Measurements from ENCODE around the gene RPS13.
"Not testable (repeated sequence)": the region's sequence is repeated elsewhere in the genome, so short reads cannot be mapped to it uniquely, and the experiment has no call there.

RPS13 gene

DNA sequence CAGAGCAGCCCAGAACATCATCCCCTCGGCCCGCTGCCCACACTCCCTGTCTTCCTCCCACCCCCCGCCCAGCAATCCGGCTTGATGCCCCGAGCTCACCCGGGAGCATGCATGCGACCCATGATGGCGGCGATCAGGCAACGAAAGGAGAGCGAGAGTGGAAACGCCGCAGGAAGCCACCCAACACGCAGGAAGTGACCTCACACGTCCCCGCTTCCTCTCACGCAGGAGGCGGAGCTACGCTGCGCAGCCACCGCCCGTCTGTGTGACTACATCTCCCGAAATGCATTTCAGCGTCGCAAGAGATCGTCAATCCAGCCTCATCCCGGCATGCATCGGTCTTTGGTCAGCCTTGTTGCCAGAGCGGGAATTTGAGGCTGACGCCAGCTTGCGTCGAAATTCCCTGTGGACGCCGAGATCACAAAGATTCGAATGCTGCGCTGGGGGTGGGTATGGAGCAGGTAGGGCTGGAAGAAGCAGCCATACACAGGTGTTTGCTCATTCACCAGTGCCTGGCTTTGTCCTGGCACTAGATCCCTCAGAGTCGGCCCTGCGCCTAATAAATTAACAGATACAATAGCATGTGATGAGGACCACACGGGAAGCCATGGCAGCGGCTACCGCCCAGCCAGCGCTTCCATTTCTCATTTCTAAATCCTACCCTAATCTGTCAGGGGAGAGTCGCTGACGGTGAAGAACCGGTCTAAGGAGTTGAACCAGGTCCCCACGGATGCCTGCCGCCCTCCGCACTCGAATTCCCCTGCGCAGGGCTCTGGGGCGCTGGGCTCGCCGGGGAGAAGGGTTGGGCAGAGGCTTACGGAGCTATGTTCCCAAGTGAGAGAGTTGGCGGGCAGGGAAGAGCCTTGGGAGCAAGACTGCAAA lies at the start of gene RPS13:
RPS13 (minus strand) TSS at position 148 of the 882 bp plus-strand sequence; CDS start at position 122, 26 bp downstream.
- H3K27me3 ChIP-seq (ENCODE audit: control insufficient read depth in 1 of 2, insufficient read depth in 2 of 2, low read length in 2 of 2), result no peaks in the 10 kb centered on the region
- H3K9me3 ChIP-seq (ENCODE audit: low read length), result no peaks in the 10 kb centered on the region
- peaks cover 21% of the 10 kb centered on the region for H3K4me1 ChIP-seq (ENCODE audit: insufficient read depth, low read length)
- peak within 1 kb of the TSS; percentile 92 for H3K27ac ChIP-seq (ENCODE audit: low read depth, low read length)
- H3K36me3 ChIP-seq (ENCODE audit: insufficient read depth, low read length), result peaks cover 29% of the 10 kb centered on the region
- peak within 1 kb of the TSS; percentile 90 for H3K4me3 ChIP-seq (ENCODE audit: low read depth in 1 of 2, low read length in 2 of 2)
- H3K9ac ChIP-seq (ENCODE audit: low read length), result peak within 1 kb of the TSS; percentile 74

DNA sequence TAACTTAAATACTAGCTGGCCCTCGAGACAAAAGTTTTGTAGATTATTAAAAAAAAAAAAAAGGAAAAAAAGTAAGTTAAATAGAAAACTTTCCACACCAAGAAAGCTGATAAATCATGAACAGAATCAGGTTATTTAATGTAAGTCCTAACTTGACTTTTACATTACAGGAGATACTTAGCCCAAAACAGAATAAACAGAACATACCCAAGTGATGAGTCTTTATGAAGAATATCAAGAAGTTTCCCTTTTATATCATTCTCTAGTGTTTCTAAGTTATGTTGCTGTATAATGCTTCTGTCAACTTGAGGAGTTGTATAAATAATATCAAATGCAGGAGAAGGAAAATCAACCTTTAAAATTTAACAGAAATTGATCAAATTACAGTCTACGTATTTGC lies 44.5 kb upstream of the RPS13 start:
- Histone ChIP-seq H3K27ac (ENCODE audit: low read depth, low read length) (no peak overlapping the region), H3K4me1 (ENCODE audit: insufficient read depth, low read length) (no peaks in the 10 kb centered on the region), H3K27me3 (ENCODE audit: control insufficient read depth in 1 of 2, insufficient read depth in 2 of 2, low read length in 2 of 2) (no peaks in the 10 kb centered on the region), H3K36me3 (ENCODE audit: insufficient read depth, low read length) (peaks cover 11% of the 10 kb centered on the region), H3K9ac (ENCODE audit: low read length) (no peak overlapping the region), H3K9me3 (ENCODE audit: low read length) (no peaks in the 10 kb centered on the region), H3K4me3 (ENCODE audit: low read depth in 1 of 2, low read length in 2 of 2) (no peak overlapping the region)

DNA sequence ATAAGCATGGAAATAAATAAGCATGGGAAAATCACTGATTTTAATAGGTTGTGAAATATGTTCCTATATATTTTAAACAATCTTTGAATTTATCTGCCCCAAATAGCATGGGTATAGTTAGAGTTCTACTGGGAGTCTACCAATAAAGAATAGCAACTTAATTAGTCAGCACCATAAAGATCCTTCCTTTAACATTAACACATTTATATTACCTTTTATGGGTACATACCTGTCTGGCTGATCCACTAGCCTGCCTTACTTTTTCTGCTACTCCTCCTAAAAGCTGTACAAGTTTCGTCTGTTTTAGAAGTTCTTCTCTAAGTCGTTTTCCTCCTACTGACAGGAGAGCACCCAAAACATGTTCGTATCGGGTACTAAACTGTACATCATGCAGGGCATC lies 39.8 kb upstream of the RPS13 start:
- no peaks in the 10 kb centered on the region for H3K9me3 ChIP-seq (ENCODE audit: low read length)
- H3K27ac ChIP-seq (ENCODE audit: low read depth, low read length), result no peak overlapping the region
- H3K36me3 ChIP-seq (ENCODE audit: insufficient read depth, low read length), result peaks cover 14% of the 10 kb centered on the region
- no peaks in the 10 kb centered on the region for H3K4me1 ChIP-seq (ENCODE audit: insufficient read depth, low read length)
- H3K9ac ChIP-seq (ENCODE audit: low read length), result no peak overlapping the region
- H3K27me3 ChIP-seq (ENCODE audit: control insufficient read depth in 1 of 2, insufficient read depth in 2 of 2, low read length in 2 of 2), result no peaks in the 10 kb centered on the region
- H3K4me3 ChIP-seq (ENCODE audit: low read depth in 1 of 2, low read length in 2 of 2), result no peak overlapping the region

DNA sequence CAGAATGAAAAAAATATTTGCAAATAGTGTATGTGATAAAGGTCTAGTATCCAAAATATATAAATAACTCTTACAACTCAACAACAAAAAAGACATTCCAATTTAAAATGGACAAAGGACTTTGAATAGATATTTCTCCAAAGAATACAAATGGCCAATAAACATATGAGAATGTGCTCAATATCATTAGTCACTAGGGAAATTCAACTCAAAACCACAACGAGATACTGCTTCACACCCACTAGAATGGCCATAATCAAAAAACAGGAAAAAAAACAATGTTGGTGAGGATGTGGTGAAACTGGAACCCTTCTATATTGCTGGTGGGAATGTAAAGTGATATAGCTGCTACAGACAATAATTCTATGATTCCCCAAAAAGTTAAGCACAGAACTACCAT lies 38.6 kb upstream of the RPS13 start:
- Histone ChIP-seq H3K9ac (ENCODE audit: low read length) (no peak overlapping the region), H3K27ac (ENCODE audit: low read depth, low read length) (no peak overlapping the region), H3K4me1 (ENCODE audit: insufficient read depth, low read length) (no peaks in the 10 kb centered on the region), H3K4me3 (ENCODE audit: low read depth in 1 of 2, low read length in 2 of 2) (no peak overlapping the region), H3K36me3 (ENCODE audit: insufficient read depth, low read length) (peaks cover 9% of the 10 kb centered on the region), H3K27me3 (ENCODE audit: control insufficient read depth in 1 of 2, insufficient read depth in 2 of 2, low read length in 2 of 2) (no peaks in the 10 kb centered on the region), H3K9me3 (ENCODE audit: low read length) (no peaks in the 10 kb centered on the region)

- not testable (repeated sequence) for H3K9me3 ChIP-seq (ENCODE audit: low read length); H3K9ac ChIP-seq (ENCODE audit: low read length); H3K27ac ChIP-seq (ENCODE audit: low read depth, low read length); H3K4me1 ChIP-seq (ENCODE audit: insufficient read depth, low read length); H3K4me3 ChIP-seq (ENCODE audit: low read depth in 1 of 2, low read length in 2 of 2); H3K27me3 ChIP-seq (ENCODE audit: control insufficient read depth in 1 of 2, insufficient read depth in 2 of 2, low read length in 2 of 2)
- H3K36me3 ChIP-seq (ENCODE audit: insufficient read depth, low read length), result peaks cover 31% of the 10 kb centered on the region
Measured at GRCh38 chr11:17107745-17108144, 30.3 kb upstream of the RPS13 start.

GRCh38 chr11:17105404-17106040 lies 28.1 kb upstream of the RPS13 start:
- not testable (repeated sequence) for H3K9ac ChIP-seq (ENCODE audit: low read length); H3K9me3 ChIP-seq (ENCODE audit: low read length); H3K27ac ChIP-seq (ENCODE audit: low read depth, low read length); H3K4me1 ChIP-seq (ENCODE audit: insufficient read depth, low read length); H3K27me3 ChIP-seq (ENCODE audit: control insufficient read depth in 1 of 2, insufficient read depth in 2 of 2, low read length in 2 of 2); H3K4me3 ChIP-seq (ENCODE audit: low read depth in 1 of 2, low read length in 2 of 2)
- peaks cover 35% of the 10 kb centered on the region for H3K36me3 ChIP-seq (ENCODE audit: insufficient read depth, low read length)

DNA sequence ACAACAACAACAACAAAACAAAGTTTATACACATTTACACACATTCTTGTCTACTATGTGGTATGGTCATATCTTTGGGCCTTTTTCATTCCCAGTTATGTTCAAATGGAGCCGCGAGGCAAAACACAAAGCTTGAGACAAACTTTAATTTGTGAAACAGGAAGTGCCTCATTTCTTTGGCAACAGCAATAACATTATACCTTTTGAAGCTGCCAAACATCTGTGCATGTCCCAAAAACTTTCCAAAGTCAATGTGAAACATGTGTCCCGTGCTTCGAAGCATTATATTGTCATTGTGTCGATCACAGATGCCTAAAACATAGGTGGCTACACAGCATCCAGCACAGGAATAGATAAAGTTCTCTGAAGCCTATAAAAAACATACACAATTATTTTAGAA lies 25.0 kb upstream of the RPS13 start:
- Histone ChIP-seq H3K27ac (ENCODE audit: low read depth, low read length) (no peak overlapping the region), H3K27me3 (ENCODE audit: control insufficient read depth in 1 of 2, insufficient read depth in 2 of 2, low read length in 2 of 2) (no peaks in the 10 kb centered on the region), H3K9ac (ENCODE audit: low read length) (no peak overlapping the region), H3K9me3 (ENCODE audit: low read length) (no peaks in the 10 kb centered on the region), H3K36me3 (ENCODE audit: insufficient read depth, low read length) (peaks cover 33% of the 10 kb centered on the region), H3K4me3 (ENCODE audit: low read depth in 1 of 2, low read length in 2 of 2) (no peak overlapping the region), H3K4me1 (ENCODE audit: insufficient read depth, low read length) (no peaks in the 10 kb centered on the region)

DNA sequence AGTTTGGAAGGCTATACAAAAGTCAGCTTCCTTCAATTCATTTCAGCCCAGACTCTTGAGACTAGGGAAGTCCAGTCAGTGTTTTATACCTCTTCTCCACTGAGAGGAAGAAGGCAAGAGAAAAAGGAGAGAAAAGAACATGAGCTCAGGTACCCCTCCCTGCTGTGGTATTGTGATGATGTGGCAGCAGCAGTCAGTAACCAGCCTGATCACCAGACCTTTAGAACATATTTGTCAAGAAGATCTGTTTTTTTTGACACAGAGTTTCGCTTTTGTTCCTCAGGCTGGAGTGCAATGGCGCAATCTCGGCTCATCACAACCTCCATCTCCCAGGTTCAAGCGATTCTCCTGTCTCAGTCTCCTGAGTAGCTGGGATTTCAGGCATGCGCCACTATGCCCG lies 21.2 kb upstream of the RPS13 start:
- no peak overlapping the region for H3K4me3 ChIP-seq (ENCODE audit: low read depth in 1 of 2, low read length in 2 of 2)
- no peaks in the 10 kb centered on the region for H3K27me3 ChIP-seq (ENCODE audit: control insufficient read depth in 1 of 2, insufficient read depth in 2 of 2, low read length in 2 of 2)
- no peak overlapping the region for H3K27ac ChIP-seq (ENCODE audit: low read depth, low read length)
- peaks cover 29% of the 10 kb centered on the region for H3K36me3 ChIP-seq (ENCODE audit: insufficient read depth, low read length)
- H3K4me1 ChIP-seq (ENCODE audit: insufficient read depth, low read length), result no peaks in the 10 kb centered on the region
- no peak overlapping the region for H3K9ac ChIP-seq (ENCODE audit: low read length)
- H3K9me3 ChIP-seq (ENCODE audit: low read length), result no peaks in the 10 kb centered on the region

GRCh38 chr11:17098038-17098437 lies 20.6 kb upstream of the RPS13 start:
- Histone ChIP-seq H3K36me3 (ENCODE audit: insufficient read depth, low read length) (peaks cover 27% of the 10 kb centered on the region), H3K4me3 (ENCODE audit: low read depth in 1 of 2, low read length in 2 of 2) (no peak overlapping the region), H3K4me1 (ENCODE audit: insufficient read depth, low read length) (no peaks in the 10 kb centered on the region), H3K27ac (ENCODE audit: low read depth, low read length) (no peak overlapping the region), H3K9me3 (ENCODE audit: low read length) (no peaks in the 10 kb centered on the region), H3K9ac (ENCODE audit: low read length) (no peak overlapping the region), H3K27me3 (ENCODE audit: control insufficient read depth in 1 of 2, insufficient read depth in 2 of 2, low read length in 2 of 2) (no peaks in the 10 kb centered on the region)

- not testable (repeated sequence) for H3K4me3 ChIP-seq (ENCODE audit: low read depth in 1 of 2, low read length in 2 of 2); H3K4me1 ChIP-seq (ENCODE audit: insufficient read depth, low read length); H3K27me3 ChIP-seq (ENCODE audit: control insufficient read depth in 1 of 2, insufficient read depth in 2 of 2, low read length in 2 of 2); H3K9ac ChIP-seq (ENCODE audit: low read length); H3K27ac ChIP-seq (ENCODE audit: low read depth, low read length); H3K9me3 ChIP-seq (ENCODE audit: low read length)
- peaks cover 19% of the 10 kb centered on the region for H3K36me3 ChIP-seq (ENCODE audit: insufficient read depth, low read length)
Measured at GRCh38 chr11:17085976-17086375, 8.5 kb upstream of the RPS13 start.

- Histone ChIP-seq H3K9ac (ENCODE audit: low read length) (peak overlapping the region; percentile 74), H3K27ac (ENCODE audit: low read depth, low read length) (peak overlapping the region; percentile 92), H3K27me3 (ENCODE audit: control insufficient read depth in 1 of 2, insufficient read depth in 2 of 2, low read length in 2 of 2) (no peaks in the 10 kb centered on the region), H3K4me1 (ENCODE audit: insufficient read depth, low read length) (peaks cover 21% of the 10 kb centered on the region), H3K4me3 (ENCODE audit: low read depth in 1 of 2, low read length in 2 of 2) (peak overlapping the region; percentile 90), H3K9me3 (ENCODE audit: low read length) (no peaks in the 10 kb centered on the region), H3K36me3 (ENCODE audit: insufficient read depth, low read length) (peaks cover 29% of the 10 kb centered on the region)
Measured at GRCh38 chr11:17077240-17077519, 287 bp downstream of the RPS13 start.

Measured in muscle layer of colon (tissue), 2 donors.